Muscle of leg (tissue), 11 donors: ENCODE results near the gene TPX2. TPM values are rescaled to one million over a fixed set of nuclear protein-coding genes. Genes with fewer than 3 reads are reported as not detected.

Experiments
- DNase-seq: peaks from one replicate; pipeline ENCODE4 v3.0.0; 2013
- H3K27ac ChIP-seq: one replicate; pipeline ENCODE4 v1.5.1; 2013; ENCODE audit warnings: mild to moderate bottlenecking, low read length, control low read depth
- H3K27me3 ChIP-seq: one replicate; pipeline ENCODE4 v1.6.1; 2013; ENCODE audit warnings: low read length; ENCODE audit not compliant: control insufficient read depth, insufficient read depth
- H3K36me3 ChIP-seq: one replicate; pipeline ENCODE4 v1.6.1; 2013; ENCODE audit warnings: low read length; ENCODE audit not compliant: control insufficient read depth, insufficient read depth
- H3K4me1 ChIP-seq: one replicate; pipeline ENCODE4 v1.6.1; 2013; ENCODE audit warnings: low read length; ENCODE audit not compliant: control insufficient read depth, insufficient read depth
- H3K4me3 ChIP-seq: one replicate; pipeline ENCODE4 v1.5.1; 2013; ENCODE audit warnings: low read length, control low read depth
- H3K9me3 ChIP-seq: replicated peaks from 2 replicates; pipeline ENCODE4 v1.6.1; 2013; ENCODE audit warnings: low read depth, low read length; ENCODE audit not compliant: control insufficient read depth
- WGBS: methylation state at CpG from one replicate; pipeline ENCODE4 v1.1.5; 2013; ENCODE audit warnings: missing lambda C conversion rate; ENCODE audit not compliant: insufficient coverage; 5-methylcytosine and 5-hydroxymethylcytosine counted together
- polyA plus RNA-seq, 8 donors: library from polyadenylated mRNA; unstranded; fragments of 120-200 nt; gene quantifications; one replicate each; pipeline versions ENCODE4 v1.2.1 to v1.2.3, GENCODE V29; 2013; ENCODE audit warnings: inconsistent platforms in 1 of 8, low replicate concordance in 1 of 8; ENCODE audit not compliant: insufficient read length in 8 of 8, insufficient read depth in 1 of 8
- total RNA-seq: library from RNA; stranded (reverse); fragments of 120-200 nt; gene quantifications from one replicate; pipeline ENCODE4 v1.2.4, GENCODE V29; 2013

Gene TPX2
- total and polyA plus RNA-seq, 9 donors = 21.4 to 42.7 (median 27.9) TPM

DNA sequence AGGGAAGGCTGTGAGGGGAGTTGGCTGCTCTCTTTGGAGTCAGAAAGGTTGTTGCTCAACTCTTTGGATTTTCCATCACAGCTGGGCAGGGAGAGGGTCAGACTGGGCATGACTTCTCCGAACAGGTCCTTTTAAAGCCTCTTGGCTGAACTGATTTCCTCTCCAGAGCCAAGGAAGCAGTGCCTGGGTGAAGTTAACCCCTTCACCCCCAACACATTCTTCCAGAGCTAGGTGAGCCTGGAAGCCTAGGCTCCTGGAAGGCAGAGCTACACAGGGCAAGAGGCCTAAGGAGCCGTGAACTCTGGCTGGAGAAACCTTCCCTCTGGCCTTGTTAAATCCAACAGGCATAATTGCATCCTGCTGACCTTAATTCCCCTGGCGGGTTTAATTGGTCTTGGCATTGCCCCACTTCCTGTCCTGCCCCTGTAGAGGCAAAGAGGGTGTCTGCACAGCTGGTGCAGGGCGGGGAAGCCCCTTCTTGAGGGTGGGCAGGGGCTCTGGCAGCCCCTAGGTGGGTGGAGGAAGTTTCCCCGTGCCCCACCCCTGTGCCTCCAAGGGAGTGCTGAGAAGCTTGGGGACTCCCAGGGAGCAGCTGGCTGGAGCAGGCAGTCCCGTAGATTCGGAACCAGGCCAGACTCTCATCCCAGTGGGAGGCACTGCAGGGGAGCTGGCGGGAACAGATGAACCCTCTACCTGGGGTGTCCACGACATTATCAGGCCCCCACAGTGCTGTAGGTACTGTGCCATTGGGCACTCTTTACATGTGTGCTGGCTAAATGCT, 76.5 kb downstream of the TPX2 start:
- Histone ChIP-seq H3K4me3 (no peak overlapping the region), H3K27me3 (no peaks in the 10 kb centered on the region), H3K4me1 (peaks cover 90% of the 10 kb centered on the region), H3K9me3 (no peaks in the 10 kb centered on the region), H3K27ac (peak overlapping the region; percentile 83), H3K36me3 (no peaks in the 10 kb centered on the region)
- WGBS = 24% methylated on average over 4 of the region's 9 CpGs
- peak; percentile 73 for DNase-seq

DNA sequence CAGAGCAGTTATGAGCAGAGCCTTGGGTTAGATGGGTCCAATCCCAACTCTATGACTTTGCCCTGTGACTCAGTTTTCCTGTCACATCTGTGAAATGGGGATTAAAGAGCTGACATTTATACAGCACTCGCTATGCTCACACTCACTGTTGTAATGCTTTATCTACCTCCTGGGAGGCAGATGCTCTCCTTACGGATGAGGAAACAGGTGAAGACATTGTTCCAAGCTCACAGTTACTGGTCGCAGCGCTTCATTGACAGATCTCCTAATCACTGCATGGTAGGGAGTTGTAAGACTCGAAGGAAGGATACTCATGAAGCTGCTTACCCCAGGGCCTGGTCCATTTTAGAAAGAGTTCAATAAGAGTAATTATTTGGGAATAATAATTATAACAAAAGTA, 77.1 kb downstream of the TPX2 start:
- Histone ChIP-seq H3K36me3 (no peaks in the 10 kb centered on the region), H3K9me3 (no peaks in the 10 kb centered on the region), H3K27ac (peak overlapping the region; percentile 83), H3K27me3 (no peaks in the 10 kb centered on the region), H3K4me1 (peaks cover 84% of the 10 kb centered on the region), H3K4me3 (no peak overlapping the region)
- DNase-seq = no peak
- no CpG with 5 or more reads among the region's 5 CpGs for WGBS

DNA sequence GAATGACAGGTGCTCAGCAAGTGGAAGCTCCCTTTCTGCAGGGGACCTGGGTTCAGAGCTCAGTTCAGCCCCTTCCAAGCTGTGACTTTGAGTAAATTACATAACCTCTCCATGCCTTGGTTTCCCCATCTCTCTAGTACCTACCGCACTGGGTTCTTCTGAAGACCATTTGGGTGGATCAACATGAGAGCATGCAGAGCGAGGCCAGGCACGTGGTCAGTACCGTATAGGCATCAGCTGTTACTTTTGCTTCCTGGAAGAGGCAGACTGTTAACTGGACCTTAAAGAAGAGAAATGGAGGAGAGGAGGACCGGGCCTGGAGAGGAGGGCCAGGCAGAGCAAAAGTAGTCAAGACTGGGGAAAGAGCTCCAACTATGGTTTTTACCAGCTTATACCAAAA, 78.4 kb downstream of the TPX2 start:
- Histone ChIP-seq H3K27ac (no peak overlapping the region), H3K9me3 (no peaks in the 10 kb centered on the region), H3K27me3 (no peaks in the 10 kb centered on the region), H3K4me1 (peaks cover 80% of the 10 kb centered on the region), H3K4me3 (no peak overlapping the region), H3K36me3 (no peaks in the 10 kb centered on the region)
- no peak for DNase-seq
- WGBS = 100% methylated on average over 4 of the region's 5 CpGs

DNA sequence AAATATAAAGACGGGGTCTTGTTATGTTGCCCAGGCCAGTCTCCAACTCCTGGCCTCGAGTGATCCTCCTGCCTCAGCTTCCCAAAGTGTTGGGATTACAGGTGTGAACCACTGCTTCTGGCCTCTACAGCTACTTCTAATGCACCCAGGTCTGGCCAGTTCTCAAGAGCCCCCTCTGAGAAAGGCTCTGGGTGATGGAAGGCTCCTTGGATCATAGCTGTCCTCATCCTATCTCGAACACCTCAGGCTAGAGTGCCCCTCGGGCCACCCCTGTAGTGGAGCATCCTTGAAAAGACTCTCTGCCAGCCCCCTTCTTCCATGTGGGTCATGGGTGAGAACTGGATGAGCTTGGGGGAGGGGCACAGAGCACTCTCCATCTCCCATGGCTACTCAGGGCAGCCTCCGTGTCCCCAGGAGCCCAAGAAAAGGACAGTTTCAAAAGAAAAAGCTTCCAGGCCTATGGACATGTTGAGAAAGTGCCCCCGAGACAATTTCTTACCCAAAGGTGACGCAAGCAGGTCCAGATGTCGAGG, 79.4 kb downstream of the TPX2 start:
- DNase-seq = no peak
- H3K4me3 ChIP-seq = no peak overlapping the region
- H3K27ac ChIP-seq = peak overlapping the region; percentile 63
- peaks cover 79% of the 10 kb centered on the region for H3K4me1 ChIP-seq
- no peaks in the 10 kb centered on the region for H3K27me3 ChIP-seq
- H3K36me3 ChIP-seq = peaks cover 3% of the 10 kb centered on the region
- WGBS = 68% methylated on average over 3 of the region's 8 CpGs
- no peaks in the 10 kb centered on the region for H3K9me3 ChIP-seq

DNA sequence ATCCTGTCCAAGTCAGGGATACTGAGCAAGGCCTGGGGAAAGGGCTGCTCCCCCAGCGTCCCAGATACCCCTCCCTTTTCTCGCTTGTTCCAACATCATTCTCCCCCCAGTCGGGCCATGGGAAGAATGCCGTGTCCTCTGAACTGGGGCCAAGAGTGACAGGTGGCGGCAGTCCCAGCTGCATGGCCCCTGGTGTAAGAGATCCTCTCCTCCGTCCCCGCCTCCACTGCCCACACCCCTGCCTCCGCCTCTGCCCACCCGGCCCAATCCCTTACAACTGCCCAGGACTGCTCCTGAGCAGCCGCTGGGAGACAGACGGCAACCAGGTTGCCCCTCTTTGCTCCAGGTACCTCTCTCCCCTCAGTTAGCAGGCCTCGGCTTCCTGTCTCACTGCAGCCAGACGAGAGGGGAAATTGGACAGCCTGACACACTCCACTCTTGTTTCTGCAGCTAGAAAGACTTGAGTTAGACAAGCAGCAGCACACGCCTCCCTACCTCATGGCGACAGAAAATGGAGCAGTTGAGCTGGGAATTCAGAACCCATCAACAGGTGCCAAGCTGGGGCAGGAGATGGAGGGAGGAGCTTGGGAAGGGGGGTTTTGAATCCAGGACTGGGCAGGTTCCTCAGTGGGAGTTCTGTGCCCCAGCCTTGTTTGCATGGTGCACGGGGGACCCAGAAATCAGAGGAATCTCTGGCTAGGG, 80.1 kb downstream of the TPX2 start, which contains the start of gene MYLK2:
Gene MYLK2 (plus strand): TSS at position 274 of the 702 bp plus-strand sequence. CDS start 225 bp downstream, at position 499.
- Histone ChIP-seq H3K27me3 (no peaks in the 10 kb centered on the region), H3K4me3 (peak within 1 kb of the TSS; percentile 52), H3K36me3 (peaks cover 4% of the 10 kb centered on the region), H3K9me3 (no peaks in the 10 kb centered on the region), H3K27ac (peak within 1 kb of the TSS; percentile 83), H3K4me1 (peaks cover 72% of the 10 kb centered on the region)
- 33% methylated on average over 11 of the region's 16 CpGs for whole genome bisulfite sequencing
- DNase-seq = peak; percentile 90

DNA sequence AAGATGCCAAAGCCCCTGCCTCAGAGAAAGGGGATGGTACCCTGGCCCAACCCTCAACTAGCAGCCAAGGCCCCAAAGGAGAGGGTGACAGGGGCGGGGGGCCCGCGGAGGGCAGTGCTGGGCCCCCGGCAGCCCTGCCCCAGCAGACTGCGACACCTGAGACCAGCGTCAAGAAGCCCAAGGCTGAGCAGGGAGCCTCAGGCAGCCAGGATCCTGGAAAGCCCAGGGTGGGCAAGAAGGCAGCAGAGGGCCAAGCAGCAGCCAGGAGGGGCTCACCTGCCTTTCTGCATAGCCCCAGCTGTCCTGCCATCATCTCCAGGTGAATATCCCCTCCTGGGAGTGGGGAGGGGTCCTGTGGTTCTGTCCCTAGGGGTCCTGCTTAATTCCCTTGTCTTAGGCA, 81.1 kb downstream of the TPX2 start:
- Histone ChIP-seq H3K4me3 (peak overlapping the region; percentile 52), H3K9me3 (no peaks in the 10 kb centered on the region), H3K27me3 (no peaks in the 10 kb centered on the region), H3K4me1 (peaks cover 64% of the 10 kb centered on the region), H3K36me3 (peaks cover 12% of the 10 kb centered on the region), H3K27ac (peak overlapping the region; percentile 83)
- 69% methylated on average over 5 of the region's 6 CpGs for WGBS
- DNase-seq = no peak

DNA sequence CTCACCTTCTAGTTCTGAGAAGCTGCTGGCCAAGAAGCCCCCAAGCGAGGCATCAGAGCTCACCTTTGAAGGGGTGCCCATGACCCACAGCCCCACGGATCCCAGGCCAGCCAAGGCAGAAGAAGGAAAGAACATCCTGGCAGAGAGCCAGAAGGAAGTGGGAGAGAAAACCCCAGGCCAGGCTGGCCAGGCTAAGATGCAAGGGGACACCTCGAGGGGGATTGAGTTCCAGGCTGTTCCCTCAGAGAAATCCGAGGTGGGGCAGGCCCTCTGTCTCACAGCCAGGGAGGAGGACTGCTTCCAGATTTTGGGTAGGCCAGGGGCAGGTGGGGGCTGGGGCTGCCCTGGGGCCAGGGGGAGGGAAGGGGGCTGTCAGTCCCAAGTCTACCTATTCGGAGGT, 82.3 kb downstream of the TPX2 start:
- Histone ChIP-seq H3K9me3 (no peaks in the 10 kb centered on the region), H3K4me3 (no peak overlapping the region), H3K36me3 (peaks cover 16% of the 10 kb centered on the region), H3K4me1 (peaks cover 52% of the 10 kb centered on the region), H3K27ac (peak overlapping the region; percentile 20), H3K27me3 (no peaks in the 10 kb centered on the region)
- WGBS = 54% methylated on average over 3 of the region's 5 CpGs
- DNase-seq = peak; percentile 27

DNA sequence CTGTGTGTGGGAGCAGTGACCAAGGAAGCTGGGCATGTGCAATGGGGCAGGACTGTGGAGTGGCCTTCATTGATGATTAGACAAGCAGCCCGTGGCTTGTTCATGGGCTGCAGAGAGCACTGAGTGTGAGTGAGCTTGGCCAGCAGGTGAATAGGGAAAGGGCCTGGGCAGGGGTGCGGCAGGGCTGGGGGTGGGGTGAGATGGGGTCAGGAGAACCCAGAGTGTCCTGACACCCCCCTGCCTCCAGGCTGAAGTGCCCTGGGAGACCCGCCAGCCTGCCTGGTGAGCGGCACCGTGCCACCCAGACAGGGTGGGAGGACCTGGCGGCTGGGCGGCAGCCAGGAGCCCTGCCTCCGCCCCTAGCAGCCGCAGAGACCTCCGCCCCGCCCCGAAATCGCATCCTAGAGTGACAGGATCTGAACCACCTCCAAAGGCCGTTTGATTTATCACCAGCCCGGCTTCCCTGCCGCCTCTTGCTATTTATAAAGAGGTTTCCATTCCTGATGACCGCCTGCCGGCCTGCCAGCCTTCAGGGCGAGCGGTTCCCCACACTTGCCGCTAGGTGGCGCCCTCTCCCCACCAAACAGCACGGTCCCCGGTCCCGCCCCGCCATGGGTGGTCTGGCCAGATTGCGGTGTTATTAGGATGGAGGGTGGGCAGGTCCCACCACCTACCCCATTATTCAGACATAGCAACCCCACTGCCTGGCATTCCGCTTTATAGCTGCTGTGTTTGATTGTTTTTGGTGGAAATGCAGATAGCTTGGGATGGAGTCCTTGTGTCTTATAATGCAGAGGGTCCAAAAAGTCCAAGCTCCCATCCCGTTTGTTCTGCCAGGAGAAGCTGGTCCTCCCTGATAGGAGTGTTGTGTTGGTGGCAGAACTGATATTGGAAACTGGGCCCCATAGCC, 83.6 kb downstream of the TPX2 start:
- peak; percentile 82 for DNase-seq
- Histone ChIP-seq H3K4me3 (no peak overlapping the region), H3K27me3 (no peaks in the 10 kb centered on the region), H3K9me3 (no peaks in the 10 kb centered on the region), H3K27ac (no peak overlapping the region), H3K36me3 (peaks cover 19% of the 10 kb centered on the region), H3K4me1 (peaks cover 43% of the 10 kb centered on the region)
- WGBS = 11% methylated on average over 17 of the region's 29 CpGs

DNA sequence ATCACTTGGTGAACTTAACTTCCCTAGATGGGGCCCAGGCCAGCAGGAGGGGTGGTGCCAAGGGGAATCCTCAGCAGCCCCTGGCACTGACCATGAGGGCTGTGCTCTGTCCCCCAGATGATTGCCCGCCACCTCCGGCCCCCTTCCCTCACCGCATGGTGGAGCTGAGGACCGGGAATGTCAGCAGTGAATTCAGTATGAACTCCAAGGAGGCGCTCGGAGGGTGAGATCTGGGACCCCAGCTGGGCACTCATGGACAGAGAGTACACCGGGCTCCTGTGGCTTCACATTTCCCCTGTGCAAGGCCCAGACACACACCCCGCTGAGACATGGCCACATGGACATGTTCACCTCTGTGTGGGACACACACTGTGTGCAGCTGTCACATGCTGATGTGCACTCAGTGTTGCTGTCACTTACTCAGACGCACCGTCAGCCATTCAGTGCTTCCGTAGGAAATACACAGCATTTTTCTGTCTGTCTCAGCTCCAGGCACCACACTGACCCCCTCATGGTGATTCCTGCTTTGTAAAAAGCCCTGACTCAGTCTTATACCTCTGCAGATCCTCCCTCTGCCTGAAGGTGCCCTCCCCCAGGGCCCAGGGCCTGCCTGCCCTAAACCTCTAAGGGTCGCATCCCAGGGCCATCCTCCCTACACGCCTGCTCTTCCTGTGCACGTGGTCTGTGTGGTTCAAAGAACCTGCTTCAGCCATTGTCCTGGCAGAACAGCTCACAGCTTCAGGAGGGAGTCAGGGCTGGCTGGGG, 84.5 kb downstream of the TPX2 start:
- Histone ChIP-seq H3K9me3 (no peaks in the 10 kb centered on the region), H3K27ac (no peak overlapping the region), H3K27me3 (no peaks in the 10 kb centered on the region), H3K4me3 (no peak overlapping the region), H3K4me1 (peaks cover 37% of the 10 kb centered on the region), H3K36me3 (peaks cover 23% of the 10 kb centered on the region)
- peak; percentile 13 for DNase-seq
- WGBS = 53% methylated on average over 13 of the region's 14 CpGs
